ENCODE measurements around the gene GRM7.

DNA sequence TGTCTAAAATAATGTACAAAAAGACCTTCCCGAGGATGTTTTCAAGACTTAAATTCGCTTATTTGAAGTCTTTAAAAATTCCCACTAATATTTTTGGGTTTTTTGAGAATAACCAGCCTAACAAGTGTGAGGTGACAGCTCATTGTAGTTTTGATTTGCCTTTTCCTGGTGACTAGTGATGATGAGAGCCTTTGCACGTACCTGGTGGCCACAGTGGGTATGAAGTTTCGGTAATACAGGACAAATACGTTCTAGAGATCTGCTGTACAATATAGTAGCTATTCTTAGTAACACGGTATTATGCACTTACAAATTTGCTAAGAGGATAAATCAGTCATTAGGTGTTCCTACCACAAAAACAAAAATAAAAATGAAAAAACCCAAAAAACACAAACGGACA, 124.9 kb downstream of the GRM7 start:
- TF ChIP-seq, protein P1, sequence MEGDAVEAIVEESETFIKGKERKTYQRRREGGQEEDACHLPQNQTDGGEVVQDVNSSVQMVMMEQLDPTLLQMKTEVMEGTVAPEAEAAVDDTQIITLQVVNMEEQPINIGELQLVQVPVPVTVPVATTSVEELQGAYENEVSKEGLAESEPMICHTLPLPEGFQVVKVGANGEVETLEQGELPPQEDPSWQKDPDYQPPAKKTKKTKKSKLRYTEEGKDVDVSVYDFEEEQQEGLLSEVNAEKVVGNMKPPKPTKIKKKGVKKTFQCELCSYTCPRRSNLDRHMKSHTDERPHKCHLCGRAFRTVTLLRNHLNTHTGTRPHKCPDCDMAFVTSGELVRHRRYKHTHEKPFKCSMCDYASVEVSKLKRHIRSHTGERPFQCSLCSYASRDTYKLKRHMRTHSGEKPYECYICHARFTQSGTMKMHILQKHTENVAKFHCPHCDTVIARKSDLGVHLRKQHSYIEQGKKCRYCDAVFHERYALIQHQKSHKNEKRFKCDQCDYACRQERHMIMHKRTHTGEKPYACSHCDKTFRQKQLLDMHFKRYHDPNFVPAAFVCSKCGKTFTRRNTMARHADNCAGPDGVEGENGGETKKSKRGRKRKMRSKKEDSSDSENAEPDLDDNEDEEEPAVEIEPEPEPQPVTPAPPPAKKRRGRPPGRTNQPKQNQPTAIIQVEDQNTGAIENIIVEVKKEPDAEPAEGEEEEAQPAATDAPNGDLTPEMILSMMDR (conservative IDR thresholded peaks at IDR 0.05; ENCODE audit: low read length), result no peak
- no peak for TF ChIP-seq EZH2phosphoT487 (IDR thresholded peaks at IDR 0.05; ENCODE audit: borderline replicate concordance, low read depth, low read length)
